K562 (cell line): ENCODE results near the gene PTGR2. TPM values are rescaled to one million over a fixed set of nuclear protein-coding genes. Genes with fewer than 3 reads are reported as not detected.

Source experiments
- CBFA2T2 ChIP-seq: fragments of 450-650 bp; conservative IDR thresholded peaks from 2 replicates; pipeline ENCODE4 v1.6.1; 2017; ENCODE audit warnings: mild to moderate bottlenecking
- CREB1 ChIP-seq, 2 experiments: sonication (generic) in 1 of 2; formaldehyde crosslinking in 1 of 2; IDR thresholded peaks; 2 replicates each; pipeline versions ENCODE4 v1.6.1 to v1.8.0; 2012 to 2022; ENCODE audit warnings: inconsistent platforms in 1 of 2, mild to moderate bottlenecking in 1 of 2, missing genetic modification reagents in 1 of 2, moderate library complexity in 1 of 2
- CTBP1 ChIP-seq: fragments of 450-650 bp; IDR thresholded peaks from 2 replicates; pipeline ENCODE4 v1.6.1; 2016; ENCODE audit warnings: borderline replicate concordance
- EHMT2 ChIP-seq: fragments of 450-650 bp; IDR thresholded peaks from 2 replicates; pipeline ENCODE4 v1.6.1; 2018; ENCODE audit warnings: antibody characterized with exemption
- ESRRA ChIP-seq: fragments of 450-650 bp; IDR thresholded peaks from 2 replicates; pipeline ENCODE4 v1.6.1; 2014; ENCODE audit warnings: low read depth, mild to moderate bottlenecking, moderate library complexity, borderline replicate concordance
- GTF2F1 ChIP-seq: IDR thresholded peaks from 2 replicates; pipeline ENCODE4 v1.6.1; 2011; ENCODE audit warnings: low read depth, low read length, improper control_type of control experiment
- HDAC8 ChIP-seq: fragments of 450-650 bp; IDR thresholded peaks from 2 replicates; pipeline ENCODE4 v1.6.1; 2016; ENCODE audit warnings: mild to moderate bottlenecking, missing genetic modification characterization, moderate library complexity, missing compliant biosample characterization
- MECOM ChIP-seq: fragments of 250-450 bp; sonication (Bioruptor Pico); IDR thresholded peaks from 2 replicates; pipeline ENCODE4 v1.8.0; 2022; ENCODE audit warnings: inconsistent platforms
- MEF2D ChIP-seq: conservative IDR thresholded peaks from 2 replicates; pipeline ENCODE4 v1.6.1; 2016; ENCODE audit warnings: low read depth, missing genetic modification characterization, missing compliant biosample characterization
- MTF1 ChIP-seq: fragments of 250-450 bp; sonication (Bioruptor Pico); IDR thresholded peaks from 2 replicates; pipeline ENCODE4 v1.9.0; 2021; ENCODE audit warnings: moderate library complexity, mild to moderate bottlenecking, inconsistent platforms, borderline replicate concordance
- NELFE ChIP-seq: IDR thresholded peaks from 2 replicates; pipeline ENCODE4 v1.6.1; 2011; ENCODE audit warnings: mild to moderate bottlenecking; ENCODE audit not compliant: insufficient read depth, insufficient read length
- SMC3 ChIP-seq: conservative IDR thresholded peaks from 2 replicates; pipeline ENCODE4 v1.6.1; 2011; ENCODE audit warnings: low read depth, low read length, improper control_type of control experiment; ENCODE audit not compliant: insufficient read depth
- SREBF2 ChIP-seq: sonication (generic); formaldehyde crosslinking; IDR thresholded peaks from 2 replicates; pipeline ENCODE4 v1.4.0; 2020; ENCODE audit warnings: mild to moderate bottlenecking, missing genetic modification reagents
- TAL1 ChIP-seq: fragments of 450-650 bp; IDR thresholded peaks from 2 replicates; pipeline ENCODE4 v1.6.1; 2016; ENCODE audit warnings: mild to moderate bottlenecking
- XRCC3 ChIP-seq: fragments of 450-650 bp; IDR thresholded peaks from 2 replicates; pipeline ENCODE4 v1.6.1; 2017; ENCODE audit warnings: mild to moderate bottlenecking, moderate library complexity
- ZNF311 ChIP-seq: fragments of 250-450 bp; sonication (Bioruptor Pico); IDR thresholded peaks from 2 replicates; pipeline ENCODE4 v1.4.0; 2020; ENCODE audit warnings: mild to moderate bottlenecking, moderate library complexity
- ZNF444 ChIP-seq: fragments of 250-450 bp; sonication (Bioruptor Pico); IDR thresholded peaks from 2 replicates; pipeline ENCODE4 v1.4.0; 2020; ENCODE audit warnings: mild to moderate bottlenecking, moderate library complexity
- ZNF644 ChIP-seq: fragments of 200-800 bp; sonication (Bioruptor generic); IDR thresholded peaks from 2 replicates; pipeline ENCODE4 v1.6.1; 2016; ENCODE audit warnings: low read depth, missing genetic modification characterization, missing compliant biosample characterization
- ZNF764 ChIP-seq: fragments of 250-450 bp; sonication (Bioruptor Pico); IDR thresholded peaks from 2 replicates; pipeline ENCODE4 v1.4.0; 2020; ENCODE audit warnings: low read depth, mild to moderate bottlenecking, moderate library complexity
- ZNF766 ChIP-seq: fragments of 200-800 bp; sonication (Bioruptor generic); conservative IDR thresholded peaks from 2 replicates; pipeline ENCODE4 v1.6.1; 2016; ENCODE audit warnings: missing genetic modification characterization, missing compliant biosample characterization
- polyA plus RNA-seq, 8 experiments: library from polyadenylated mRNA; depleted of rRNA in 4 of 8; stranded (reverse) in 5 of 8; unstranded in 3 of 8; fragments of >200 nt; fragmentation: Nextera tagmentation in 2 of 8; fragmentation: Illumina TruSeq in 1 of 8; extraction: Ambion mirVana in 2 of 8; extraction: Trizol in 1 of 8; gene quantifications; 2 replicates each; pipeline versions ENCODE4 v1.2.1 to v1.2.3, GENCODE V29; 2011 to 2014; ENCODE audit warnings: inconsistent platforms in 1 of 8, missing spikeins in 1 of 8
- total RNA-seq, 7 experiments: library from RNA; depleted of rRNA in 6 of 7; stranded (reverse); fragments of >200 nt in 6 of 7; fragmentation: Illumina TruSeq in 2 of 7; extraction: Trizol in 2 of 7; gene quantifications; 2 replicates each; pipeline versions ENCODE4 v1.2.1 to v1.2.3, GENCODE V29; 2011 to 2021; ENCODE audit warnings: low replicate concordance in 1 of 7
- TF ChIP-seq, protein P1 (sequence below): sonication (generic); formaldehyde crosslinking; IDR thresholded peaks from 2 replicates; pipeline ENCODE4 v1.8.0; 2022; ENCODE audit warnings: mild to moderate bottlenecking, missing genetic modification reagents
- TF ChIP-seq, protein P2 (sequence below): sonication (generic); formaldehyde crosslinking; IDR thresholded peaks from 2 replicates; pipeline ENCODE4 v1.9.0; 2022; ENCODE audit warnings: mild to moderate bottlenecking, missing genetic modification reagents
- TF ChIP-seq, protein P3 (sequence below): fragments of 250-450 bp; sonication (Bioruptor Pico); IDR thresholded peaks from 2 replicates; pipeline ENCODE4 v1.6.1; 2021; ENCODE audit warnings: mild to moderate bottlenecking
- TF ChIP-seq, protein P4 (sequence below): fragments of 250-450 bp; sonication (Bioruptor Pico); IDR thresholded peaks from 2 replicates; pipeline ENCODE4 v1.8.0; 2022; ENCODE audit warnings: inconsistent platforms

Gene PTGR2
- total and polyA plus RNA-seq, 9 of the 15 experiments (the other 6 are each of a cell fraction or from before 2014, with no cell fraction given) = 7.4 to 23.0 (median 13.0) TPM

DNA sequence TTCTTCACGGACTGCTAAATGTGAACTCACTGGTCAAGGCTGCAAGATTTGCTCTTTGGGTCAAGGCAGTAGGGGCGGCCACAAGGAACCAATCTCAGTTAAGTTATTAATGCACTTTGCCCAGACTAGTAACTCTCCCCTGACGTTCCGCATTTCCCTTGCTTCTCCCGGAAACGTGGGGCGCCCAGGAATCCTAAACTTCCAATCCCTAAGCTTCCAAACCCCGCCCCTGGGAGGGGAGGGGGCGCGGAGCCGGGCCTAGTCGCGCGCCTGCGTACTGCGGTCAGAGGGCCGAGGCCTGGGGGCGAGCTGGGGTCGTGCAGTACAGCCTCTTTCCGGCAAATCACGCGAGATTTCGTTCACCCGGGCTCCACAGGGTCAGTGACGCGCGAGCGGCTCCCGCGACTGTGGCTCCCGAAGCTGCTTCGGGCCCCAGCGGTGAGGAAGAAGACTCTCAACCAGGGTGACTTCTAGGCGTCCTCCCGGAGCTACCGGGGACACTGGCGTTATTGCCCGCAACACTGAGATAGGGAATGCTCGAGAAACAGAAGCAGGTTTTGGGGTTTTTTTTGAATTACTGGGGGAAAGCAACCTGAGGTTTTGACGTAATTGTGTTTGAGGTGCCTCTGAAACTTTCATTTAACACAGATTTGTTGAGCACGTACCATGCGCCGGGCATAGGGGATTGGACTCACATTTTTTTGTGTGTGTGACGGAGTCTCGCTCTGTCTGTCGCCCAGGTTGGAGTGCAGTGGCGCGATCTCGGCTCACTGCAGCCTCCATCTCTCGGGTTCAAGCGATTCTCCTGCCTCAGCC is at the start of gene PTGR2 (continued):
- TF ChIP-seq TAL1 (no peak), CBFA2T2 (no peak), SMC3 (no peak), EHMT2 (no peak), ESRRA (0 out of 2 replicates have a peak, but pooled peaks have one; percentile 8), ZNF766 (0 out of 2 replicates have a peak, but pooled peaks have one; percentile 21), MECOM (CRISPR knock-in tag) (no peak), ZNF764 (CRISPR knock-in tag) (no peak), GTF2F1 (0 out of 2 replicates have a peak, but pooled peaks have one; percentile 18), SREBF2 (no peak), XRCC3 (no peak), ZNF444 (CRISPR knock-in tag) (no peak), CTBP1 (no peak), ZNF644 (no peak), MTF1 (no peak), MEF2D (no peak), NELFE (no peak), CREB1 (IDR thresholded peaks at IDR 0.05) (peak; percentile 54; the same call in 1 of the 2 replicates), CREB1 (CRISPR knock-in tag; IDR thresholded peaks at IDR 0.05) (no peak), ZNF311 (CRISPR knock-in tag) (no peak), HDAC8 (no peak)
- TF ChIP-seq, protein P1, sequence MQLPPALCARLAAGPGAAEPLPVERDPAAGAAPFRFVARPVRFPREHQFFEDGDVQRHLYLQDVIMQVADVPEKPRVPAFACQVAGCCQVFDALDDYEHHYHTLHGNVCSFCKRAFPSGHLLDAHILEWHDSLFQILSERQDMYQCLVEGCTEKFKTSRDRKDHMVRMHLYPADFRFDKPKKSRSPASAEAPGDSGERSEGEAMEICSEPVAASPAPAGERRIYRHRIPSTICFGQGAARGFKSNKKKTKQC (CRISPR knock-in tag) = no peak; the same call in 1 of the 2 replicates
- TF ChIP-seq, protein P2, sequence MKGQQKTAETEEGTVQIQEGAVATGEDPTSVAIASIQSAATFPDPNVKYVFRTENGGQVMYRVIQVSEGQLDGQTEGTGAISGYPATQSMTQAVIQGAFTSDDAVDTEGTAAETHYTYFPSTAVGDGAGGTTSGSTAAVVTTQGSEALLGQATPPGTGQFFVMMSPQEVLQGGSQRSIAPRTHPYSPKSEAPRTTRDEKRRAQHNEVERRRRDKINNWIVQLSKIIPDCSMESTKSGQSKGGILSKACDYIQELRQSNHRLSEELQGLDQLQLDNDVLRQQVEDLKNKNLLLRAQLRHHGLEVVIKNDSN (CRISPR knock-in tag) = no peak
- TF ChIP-seq, protein P3, sequence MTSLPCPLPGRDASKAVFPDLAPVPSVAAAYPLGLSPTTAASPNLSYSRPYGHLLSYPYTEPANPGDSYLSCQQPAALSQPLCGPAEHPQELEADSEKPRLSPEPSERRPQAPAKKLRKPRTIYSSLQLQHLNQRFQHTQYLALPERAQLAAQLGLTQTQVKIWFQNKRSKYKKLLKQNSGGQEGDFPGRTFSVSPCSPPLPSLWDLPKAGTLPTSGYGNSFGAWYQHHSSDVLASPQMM (CRISPR knock-in tag) = no peak
- TF ChIP-seq, protein P4, sequence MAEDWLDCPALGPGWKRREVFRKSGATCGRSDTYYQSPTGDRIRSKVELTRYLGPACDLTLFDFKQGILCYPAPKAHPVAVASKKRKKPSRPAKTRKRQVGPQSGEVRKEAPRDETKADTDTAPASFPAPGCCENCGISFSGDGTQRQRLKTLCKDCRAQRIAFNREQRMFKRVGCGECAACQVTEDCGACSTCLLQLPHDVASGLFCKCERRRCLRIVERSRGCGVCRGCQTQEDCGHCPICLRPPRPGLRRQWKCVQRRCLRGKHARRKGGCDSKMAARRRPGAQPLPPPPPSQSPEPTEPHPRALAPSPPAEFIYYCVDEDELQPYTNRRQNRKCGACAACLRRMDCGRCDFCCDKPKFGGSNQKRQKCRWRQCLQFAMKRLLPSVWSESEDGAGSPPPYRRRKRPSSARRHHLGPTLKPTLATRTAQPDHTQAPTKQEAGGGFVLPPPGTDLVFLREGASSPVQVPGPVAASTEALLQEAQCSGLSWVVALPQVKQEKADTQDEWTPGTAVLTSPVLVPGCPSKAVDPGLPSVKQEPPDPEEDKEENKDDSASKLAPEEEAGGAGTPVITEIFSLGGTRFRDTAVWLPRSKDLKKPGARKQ (CRISPR knock-in tag) = no peak
